NCI-H1694 (cell line): ENCODE data around the gene PRLR.
A peak's percentile ranks its signal among the peaks of the same experiment; 100 is the strongest.

Experiments
- DNase-seq: peaks from one replicate; lab custom pipeline; 2025; lab: John Stamatoyannopoulos, UW

The PRLR gene

DNA sequence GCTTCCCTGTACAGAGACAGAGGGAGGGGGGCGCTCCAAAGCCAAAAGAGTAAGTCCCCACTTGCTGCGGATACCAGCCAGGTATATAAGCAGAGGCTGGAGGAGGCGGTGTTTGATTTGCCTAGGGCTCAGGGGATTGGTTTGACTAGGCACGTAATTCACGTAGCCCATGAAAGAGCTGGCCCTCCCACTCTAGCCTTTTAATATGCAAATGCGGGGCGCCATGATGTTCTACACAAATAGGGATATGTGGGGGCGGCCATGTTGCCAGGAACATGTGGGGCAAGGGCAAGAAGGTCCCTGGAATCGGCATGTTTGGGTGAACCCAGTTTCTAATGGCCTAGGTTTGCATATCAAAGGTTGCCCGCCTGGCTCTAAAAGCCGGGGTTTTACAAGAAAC lies 3.3 kb upstream of the PRLR start:
- no peak for DNase-seq

GRCh38 chr5:35233121-35233520 lies 2.8 kb upstream of the PRLR start:
- no peak for DNase-seq

DNA sequence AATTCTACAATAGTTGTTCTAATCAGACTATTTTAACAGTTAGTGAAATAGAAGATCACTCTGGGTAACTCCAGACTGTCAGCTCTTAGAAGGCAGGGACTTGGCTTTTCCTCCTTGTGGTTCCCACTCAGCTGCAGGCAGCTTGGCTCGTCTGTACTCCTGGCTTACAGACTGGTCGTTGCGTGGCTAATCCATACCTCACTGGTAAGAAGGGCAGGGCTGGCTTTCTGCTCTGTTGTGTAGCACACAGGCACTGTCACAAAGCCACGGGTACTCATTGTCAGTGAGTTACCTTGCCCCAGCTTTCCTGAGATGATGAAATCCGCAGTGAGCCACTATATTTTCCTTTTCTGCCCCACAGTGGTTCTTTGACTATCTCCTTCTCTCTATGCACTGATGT lies 1.8 kb upstream of the PRLR start:
- no peak for DNase-seq

DNA sequence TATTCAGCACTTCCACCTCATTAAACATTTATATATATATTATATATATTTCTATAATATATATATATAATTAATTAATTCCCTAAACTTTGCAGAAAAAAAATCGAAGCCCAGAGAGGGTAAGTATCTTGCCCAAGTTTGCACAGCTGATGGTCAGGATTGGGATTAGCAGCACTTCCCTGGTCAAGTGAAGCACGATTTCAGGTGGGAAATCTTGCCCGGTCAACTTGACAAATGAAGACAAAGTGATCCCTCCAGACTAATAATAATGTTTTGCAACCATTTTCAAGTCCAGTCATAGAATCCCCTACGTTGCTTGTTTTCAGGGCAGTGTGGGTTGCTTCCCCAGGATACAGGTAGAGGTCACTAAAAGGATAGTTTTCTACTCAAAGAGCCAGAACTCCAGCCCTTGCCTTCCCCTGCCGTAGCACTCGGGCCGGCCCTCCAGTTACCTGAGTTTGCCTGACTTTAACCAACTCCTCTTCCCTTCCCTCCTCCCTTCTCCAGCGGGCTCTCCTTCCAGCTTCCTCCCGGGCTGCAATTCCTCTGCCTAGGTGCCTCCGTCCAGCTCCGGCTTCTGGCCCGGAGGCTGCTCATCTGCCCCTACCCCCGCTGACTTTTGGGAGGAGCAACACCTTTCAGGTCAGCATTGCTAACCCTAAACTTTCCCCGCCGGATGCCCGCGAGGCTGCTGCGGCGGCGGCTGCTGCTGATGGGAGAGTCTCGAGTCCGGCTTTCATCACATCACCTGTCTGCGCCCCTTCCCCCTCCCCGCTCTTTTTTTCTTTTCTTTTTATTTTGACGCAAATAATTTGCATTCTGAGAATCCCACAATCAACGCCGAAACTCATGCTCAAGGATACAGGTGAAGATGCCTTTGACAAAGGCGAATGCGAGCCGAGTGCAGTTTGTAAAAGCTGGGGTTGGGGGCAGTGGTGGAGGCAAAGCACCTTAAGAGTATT lies 930 bp downstream of the PRLR start:
- DNase-seq, result no peak

DNA sequence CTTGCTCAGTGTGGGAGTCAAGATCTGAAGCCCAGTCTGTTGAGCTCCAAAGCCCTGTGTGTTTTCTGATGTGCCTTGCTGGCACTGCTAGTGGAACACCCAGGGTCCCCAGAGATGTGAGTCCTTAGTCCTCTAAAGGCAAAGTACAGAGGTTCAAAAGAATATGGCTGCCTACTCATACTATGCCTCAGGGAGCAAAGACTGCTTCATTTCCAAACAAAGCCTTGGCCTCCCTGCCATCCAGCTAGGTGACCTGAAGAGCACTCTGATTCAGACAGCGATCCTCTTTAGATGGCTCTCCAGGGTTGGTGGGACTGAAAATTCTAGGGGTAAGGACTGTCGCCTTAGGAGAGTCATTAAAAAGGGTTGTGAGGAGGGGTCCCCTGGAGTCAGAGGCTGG lies 2.0 kb downstream of the PRLR start:
- no peak for DNase-seq

DNA sequence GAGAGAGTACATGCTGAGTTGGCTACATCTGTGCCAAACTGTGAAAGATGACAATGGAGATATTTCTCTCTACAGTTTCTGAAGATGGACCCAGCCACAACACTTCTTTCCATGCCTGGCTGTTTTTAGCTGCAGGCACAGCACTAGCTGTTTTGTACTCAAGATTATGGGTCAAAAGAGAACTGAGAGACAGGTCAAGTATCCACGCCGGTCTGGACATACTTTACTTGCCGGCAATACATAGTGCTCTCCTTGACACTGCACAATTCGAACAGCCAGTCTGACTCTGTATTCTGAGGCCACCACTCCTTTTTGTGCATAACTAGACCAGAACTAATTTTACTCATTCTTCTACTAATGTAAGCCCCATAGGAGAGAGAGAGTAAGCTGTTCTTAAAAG lies 2.6 kb downstream of the PRLR start:
- no peak for DNase-seq

- DNase-seq, result no peak
Observed at GRCh38 chr5:35223787-35224395, 6.4 kb downstream of the PRLR start.

DNA sequence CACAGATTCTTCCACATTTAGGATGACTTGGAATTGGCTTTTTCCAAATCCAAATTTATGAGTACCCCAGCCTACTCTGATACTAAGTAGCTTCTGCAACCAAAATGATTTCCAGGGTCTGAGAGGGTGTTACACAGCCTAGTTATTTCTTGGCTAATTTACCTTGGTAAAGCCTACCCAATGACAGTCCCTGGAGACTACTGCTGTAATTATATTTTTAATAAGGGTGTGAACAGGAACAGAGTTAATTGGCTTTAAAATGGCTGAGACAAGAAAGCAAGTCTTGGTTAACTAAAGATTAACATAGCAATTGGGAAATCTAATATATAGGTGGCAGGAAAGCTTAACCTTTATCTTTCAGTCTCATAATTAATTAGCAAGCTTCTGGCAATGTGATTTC lies 9.3 kb downstream of the PRLR start:
- no peak for DNase-seq

GRCh38 chr5:35218981-35219380 lies 11.3 kb downstream of the PRLR start:
- no peak for DNase-seq

DNA sequence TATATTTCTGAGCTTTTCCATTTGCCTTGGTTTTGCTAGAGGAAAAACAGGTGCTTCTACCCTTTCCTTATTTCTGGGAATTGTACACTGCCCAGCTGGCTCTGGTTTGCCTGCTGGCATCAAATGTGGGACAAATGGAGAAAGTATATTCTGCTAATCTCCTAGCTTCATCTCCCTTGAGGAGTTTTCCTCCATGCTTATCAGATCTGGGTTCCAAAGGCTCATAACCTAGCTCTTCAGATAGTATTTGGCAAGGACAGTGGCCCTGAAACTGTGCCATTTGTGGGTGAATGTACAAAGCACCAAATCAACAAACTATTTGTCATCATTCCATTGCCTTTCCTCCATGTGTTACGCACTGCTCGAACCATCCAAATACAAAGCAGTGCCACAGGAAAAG lies 16.2 kb downstream of the PRLR start:
- no peak for DNase-seq

DNA sequence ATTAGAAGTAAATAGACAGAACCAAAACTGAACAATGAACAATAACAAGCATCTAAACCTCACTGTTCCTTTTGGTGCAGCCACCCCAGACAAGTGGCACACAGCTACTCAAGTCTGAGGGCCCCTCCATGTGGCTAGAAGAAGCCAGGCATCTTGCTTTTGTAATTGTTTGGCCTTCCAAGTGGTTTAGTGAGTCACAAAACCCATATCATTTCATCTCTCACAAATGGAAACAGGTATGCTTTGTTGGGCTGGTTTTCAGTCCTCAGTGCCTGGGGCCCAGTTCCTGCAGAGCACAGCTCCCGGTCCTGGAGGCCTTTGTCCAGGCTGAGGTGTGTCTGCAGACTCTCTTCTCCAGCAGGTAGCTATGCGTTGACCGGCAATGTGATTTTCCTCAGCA lies 16.7 kb downstream of the PRLR start:
- no peak for DNase-seq

DNA sequence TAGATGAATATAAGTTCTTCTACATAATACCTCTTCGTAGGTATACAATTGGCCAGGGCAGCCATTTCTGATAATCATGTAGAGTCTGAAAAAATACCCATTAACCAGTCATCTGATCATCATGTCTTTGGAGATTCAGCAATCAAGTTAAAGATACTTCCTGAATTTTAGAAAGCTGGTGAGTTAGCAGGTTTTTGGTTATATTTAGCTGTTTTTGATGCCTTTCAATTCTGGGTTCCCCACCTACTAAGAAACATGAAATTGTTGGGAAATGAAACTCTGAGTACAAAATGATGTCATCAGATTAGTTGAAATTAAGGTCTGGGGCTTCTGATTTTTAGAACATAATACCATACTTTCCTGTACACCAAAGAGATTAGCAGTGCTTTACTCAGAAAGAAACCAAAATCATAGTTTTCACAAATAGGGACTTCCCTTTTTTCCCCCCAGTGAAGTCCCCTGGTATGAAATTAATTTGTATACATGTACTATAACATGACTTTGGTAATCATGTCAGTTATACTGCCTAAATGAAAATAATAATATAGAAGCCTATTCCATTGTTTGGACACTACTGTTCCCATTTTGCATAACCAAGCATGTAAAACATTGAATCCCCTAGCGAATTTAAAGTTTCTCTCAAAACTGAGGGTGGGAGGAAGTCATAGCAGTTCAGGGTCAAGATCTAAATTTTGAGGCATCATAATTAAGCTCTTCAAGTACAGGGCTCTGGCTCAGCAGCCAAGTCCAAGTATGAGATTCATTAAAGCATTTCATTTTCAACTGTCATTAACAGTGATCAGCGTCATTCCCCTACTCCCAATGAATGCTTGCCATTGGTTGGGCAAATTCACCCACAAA lies 17.9 kb downstream of the PRLR start:
- DNase-seq, result no peak

- no peak for DNase-seq
Observed at GRCh38 chr5:35209862-35210261, 20.4 kb downstream of the PRLR start.

GRCh38 chr5:35205606-35206005 lies 24.7 kb downstream of the PRLR start:
- DNase-seq, result no peak

DNA sequence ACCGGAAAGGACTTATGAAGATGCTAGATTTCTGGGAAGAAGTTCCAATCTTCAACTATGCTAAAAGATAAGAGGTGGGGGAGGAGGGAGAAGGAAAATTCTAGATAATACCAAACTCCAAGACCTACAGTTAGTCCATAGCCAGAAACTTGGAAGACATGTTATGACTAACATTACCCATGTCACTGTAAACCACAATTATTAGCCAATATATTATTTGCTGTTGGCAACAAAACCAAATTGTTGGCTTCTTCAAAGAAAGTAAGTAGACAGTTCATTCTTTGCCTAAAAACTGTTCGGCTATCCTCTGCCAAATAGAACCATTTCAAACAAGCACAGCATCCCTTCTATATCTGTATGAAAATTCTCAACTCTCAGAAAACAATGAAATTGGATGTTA lies 25.1 kb downstream of the PRLR start:
- no peak for DNase-seq

- no peak for DNase-seq
Observed at GRCh38 chr5:35203403-35203802, 26.9 kb downstream of the PRLR start.

- DNase-seq, result peak; percentile 41
Observed at GRCh38 chr5:35202319-35203111, 27.8 kb downstream of the PRLR start.

DNA sequence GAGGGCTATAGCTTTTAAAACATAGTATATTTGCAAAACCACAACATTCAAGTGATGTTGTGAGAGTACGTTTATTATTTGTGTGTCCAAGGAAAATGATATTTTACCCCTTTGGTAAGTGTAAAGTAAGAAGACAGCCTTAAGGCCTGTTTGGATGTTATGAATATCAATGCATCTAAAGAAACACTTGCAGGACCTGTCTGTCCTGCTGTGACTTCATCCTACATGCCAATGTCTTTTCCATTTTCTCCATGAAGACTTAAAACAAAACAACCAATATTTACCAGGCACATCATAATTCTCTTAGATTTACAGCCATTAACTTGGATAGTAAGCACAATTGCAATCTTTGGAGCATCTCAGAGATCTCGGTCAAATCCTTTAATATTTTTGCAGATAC lies 29.0 kb downstream of the PRLR start:
- no peak for DNase-seq

DNA sequence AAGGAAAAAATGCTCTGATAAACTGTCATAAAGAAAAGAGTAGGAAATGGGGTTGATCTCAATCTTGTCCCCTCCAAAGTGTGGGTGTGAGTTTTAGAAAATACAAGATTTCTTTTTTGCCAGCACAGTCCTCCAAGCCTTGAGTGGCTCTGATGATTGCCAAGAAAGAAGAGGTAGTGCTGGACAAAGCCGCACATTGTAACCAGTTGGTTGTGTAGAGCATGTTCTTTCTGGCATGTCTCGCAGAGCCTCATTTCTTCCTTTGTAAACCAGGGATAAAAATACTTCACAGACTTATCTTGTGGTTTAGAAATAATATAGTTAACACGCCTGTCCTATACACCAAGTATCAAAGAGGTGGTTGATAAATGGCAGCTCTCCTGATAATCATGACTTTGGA lies 30.4 kb downstream of the PRLR start:
- DNase-seq, result no peak

- DNase-seq, result no peak
Observed at GRCh38 chr5:35198686-35199085, 31.6 kb downstream of the PRLR start.

- DNase-seq, result no peak
Observed at GRCh38 chr5:35198075-35198474, 32.2 kb downstream of the PRLR start.

DNA sequence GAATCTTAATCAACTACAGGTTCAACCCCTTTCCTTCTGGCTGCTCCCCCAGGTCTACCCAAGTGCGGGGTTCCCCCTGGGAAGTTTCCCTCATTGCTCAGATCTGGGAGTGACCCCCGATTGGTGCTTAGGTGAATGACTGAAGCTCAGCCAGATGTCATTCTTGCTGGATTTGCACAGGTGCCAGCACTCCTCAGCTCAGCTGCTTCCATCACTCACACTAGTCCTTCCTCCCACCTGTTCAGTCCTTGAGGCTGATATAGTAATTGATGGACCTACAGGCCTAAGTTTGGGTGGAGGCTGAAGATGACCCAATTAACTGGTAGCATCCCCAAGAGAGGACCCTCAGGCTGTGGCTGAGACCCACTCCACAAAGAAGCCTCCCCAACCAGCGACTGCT lies 32.9 kb downstream of the PRLR start:
- no peak for DNase-seq
